Cardiac muscle cell (in vitro differentiated cells and primary cell): ENCODE data around the gene CTNNA2. TPM values are rescaled to one million over a fixed set of nuclear protein-coding genes. Genes with fewer than 3 reads are reported as not detected.

Experiments
- DNase-seq, 2 donors: peaks; one replicate each; pipeline versions ENCODE4 v3.0.0 to v3.0.0-alpha.2; 2010 to 2017; ENCODE audit warnings: low read depth in 1 of 2, low spot score in 1 of 2
- H3K27ac ChIP-seq: fragments of 200-600 bp; sonication (generic); 2 replicates; pipeline ENCODE4 v1.5.1; 2016
- H3K27me3 ChIP-seq: fragments of 200-600 bp; sonication (generic); 2 replicates; pipeline ENCODE4 v1.6.0; 2016; ENCODE audit warnings: control low read depth
- H3K36me3 ChIP-seq: fragments of 200-600 bp; sonication (generic); 2 replicates; pipeline ENCODE4 v1.5.1; 2016; ENCODE audit warnings: control low read depth
- H3K4me1 ChIP-seq: fragments of 200-600 bp; sonication (generic); 2 replicates; pipeline ENCODE4 v1.8.1; 2017; ENCODE audit warnings: low read depth, mild to moderate bottlenecking, mixed run types
- H3K4me3 ChIP-seq: fragments of 200-600 bp; sonication (generic); 2 replicates; pipeline ENCODE4 v1.5.1; 2016; ENCODE audit warnings: mild to moderate bottlenecking
- H3K9me3 ChIP-seq: fragments of 200-600 bp; sonication (generic); 2 replicates; pipeline ENCODE4 v1.5.1; 2017; ENCODE audit warnings: low read depth, mild to moderate bottlenecking, control low read depth
- CTCF ChIP-seq: IDR thresholded peaks from 2 replicates; pipeline ENCODE4 v1.5.1; 2012; ENCODE audit warnings: low read depth, mild to moderate bottlenecking, low read length
- polyA plus RNA-seq: library from polyadenylated mRNA; unstranded; fragments of >200 nt; fragmentation: Nextera tagmentation; extraction: Ambion mirVana; gene quantifications from 2 replicates; pipeline ENCODE4 v1.2.1, GENCODE V29; 2016
- total RNA-seq: library from RNA; depleted of rRNA; stranded (reverse); fragments of >200 nt; gene quantifications from 2 replicates; pipeline ENCODE4 v1.2.3, GENCODE V29; 2016

The CTNNA2 gene
- total and polyA plus RNA-seq, 2 experiments from 2014 or later, result 7.4 to 17.4 TPM

DNA sequence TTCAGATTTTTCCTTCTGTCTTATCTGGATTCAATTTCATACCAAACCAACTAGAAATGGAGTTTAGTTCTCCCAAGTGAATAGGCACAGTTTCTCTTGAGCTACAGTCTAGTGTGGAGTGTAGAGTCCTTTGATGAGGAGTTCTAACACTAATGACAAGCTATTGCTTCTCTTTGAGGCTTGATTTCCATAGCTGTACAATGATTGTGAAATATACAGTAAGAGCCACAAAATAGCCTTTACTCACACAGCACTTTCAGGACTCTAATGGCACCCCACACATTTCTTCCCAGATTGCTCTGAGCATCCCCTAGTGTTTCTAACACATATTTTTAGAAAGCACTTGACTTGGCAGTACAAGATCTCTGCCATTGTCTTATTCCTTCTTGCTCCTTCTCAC, 638.4 kb downstream of the CTNNA2 start:
- TF ChIP-seq CTCF, result no peak
- Histone ChIP-seq H3K27ac (no peak overlapping the region), H3K9me3 (no peaks in the 10 kb centered on the region), H3K36me3 (no peaks in the 10 kb centered on the region), H3K4me1 (no peaks in the 10 kb centered on the region), H3K4me3 (no peak overlapping the region), H3K27me3 (no peaks in the 10 kb centered on the region)
- no peak for DNase-seq

GRCh38 chr2:80151651-80152050, 638.8 kb downstream of the CTNNA2 start:
- Histone ChIP-seq H3K4me1 (no peaks in the 10 kb centered on the region), H3K4me3 (no peak overlapping the region), H3K27me3 (no peaks in the 10 kb centered on the region), H3K9me3 (no peaks in the 10 kb centered on the region), H3K27ac (no peak overlapping the region), H3K36me3 (no peaks in the 10 kb centered on the region)
- no peak for DNase-seq
- TF ChIP-seq CTCF, result no peak

- no peaks in the 10 kb centered on the region for H3K9me3 ChIP-seq
- no peaks in the 10 kb centered on the region for H3K4me1 ChIP-seq
- H3K27me3 ChIP-seq, result no peaks in the 10 kb centered on the region
- no peak overlapping the region for H3K4me3 ChIP-seq
- DNase-seq, result no peak
- H3K36me3 ChIP-seq, result no peaks in the 10 kb centered on the region
- no peak overlapping the region for H3K27ac ChIP-seq
- no peak for TF ChIP-seq CTCF
Measured at GRCh38 chr2:80153151-80153550, 640.3 kb downstream of the CTNNA2 start.

DNA sequence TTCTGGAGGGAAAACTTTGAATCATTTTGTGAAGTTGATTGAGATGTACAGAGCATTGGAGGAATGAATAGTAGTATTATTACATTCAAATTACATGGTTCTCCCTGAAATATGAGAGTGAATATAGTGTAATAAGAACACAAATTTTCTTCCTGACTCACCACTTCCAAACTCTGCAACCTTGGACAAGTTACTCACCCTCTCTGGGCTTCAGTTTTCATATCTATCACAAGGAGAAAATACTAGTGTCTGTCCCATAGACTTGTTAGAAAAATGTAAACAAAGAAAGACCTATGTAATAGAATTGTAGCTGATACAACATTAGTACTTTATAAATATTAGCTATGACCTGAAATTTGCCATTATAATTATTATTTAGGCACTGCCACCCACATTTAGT, 640.9 kb downstream of the CTNNA2 start:
- Histone ChIP-seq H3K4me1 (no peaks in the 10 kb centered on the region), H3K9me3 (no peaks in the 10 kb centered on the region), H3K27ac (no peak overlapping the region), H3K27me3 (no peaks in the 10 kb centered on the region), H3K36me3 (no peaks in the 10 kb centered on the region), H3K4me3 (no peak overlapping the region)
- no peak for DNase-seq
- no peak for TF ChIP-seq CTCF

GRCh38 chr2:80154231-80154915, 641.5 kb downstream of the CTNNA2 start:
- no peak for TF ChIP-seq CTCF
- Histone ChIP-seq H3K4me1 (no peaks in the 10 kb centered on the region), H3K27me3 (no peaks in the 10 kb centered on the region), H3K9me3 (no peaks in the 10 kb centered on the region), H3K4me3 (no peak overlapping the region), H3K36me3 (no peaks in the 10 kb centered on the region), H3K27ac (no peak overlapping the region)
- no peak for DNase-seq
